Stimulated activated CD8-positive, alpha-beta memory T cell treated with anti-CD3 and anti-CD28 coated beads, Interleukin-2, amount 100 ng/mL, for 1 hour (primary cell): ENCODE measurements around the gene AKAP6.

ENCODE experiments used
- DNase-seq, 2 donors: peaks; one replicate each; pipeline ENCODE4 v3.0.0-alpha.2; 2020; ENCODE audit warnings: low read depth in 2 of 2

The AKAP6 gene

DNA sequence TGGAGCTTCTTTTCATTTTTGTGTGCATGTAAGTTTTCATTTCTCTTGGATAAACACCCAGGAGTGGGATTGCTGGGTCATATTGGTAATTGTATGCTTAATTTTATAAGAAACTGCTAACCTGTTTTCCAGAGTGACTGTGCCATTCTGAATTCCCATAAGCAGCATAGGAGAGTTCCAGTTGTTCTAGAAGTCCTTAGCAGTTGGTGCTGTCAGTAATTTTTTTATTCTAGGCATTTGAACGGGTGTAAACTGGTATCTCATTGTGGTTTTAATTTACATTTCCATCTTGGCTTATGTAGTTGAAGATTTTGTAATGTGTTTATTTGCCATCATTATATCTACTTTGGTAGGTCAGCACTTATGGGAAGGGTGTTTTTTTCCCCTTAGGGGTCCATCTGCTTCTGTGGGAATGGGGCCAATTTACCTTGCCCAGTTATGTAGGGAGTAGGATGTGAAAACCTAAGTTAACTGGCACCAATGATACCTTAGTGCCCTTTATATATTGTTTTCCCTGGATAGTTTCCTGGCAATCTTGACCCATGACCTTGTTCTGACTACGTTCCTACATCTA, 202.9 kb downstream of the AKAP6 start:
- DNase-seq: no peak

GRCh38 chr14:32534145-32534544, 205.0 kb downstream of the AKAP6 start:
- DNase-seq: no peak

DNA sequence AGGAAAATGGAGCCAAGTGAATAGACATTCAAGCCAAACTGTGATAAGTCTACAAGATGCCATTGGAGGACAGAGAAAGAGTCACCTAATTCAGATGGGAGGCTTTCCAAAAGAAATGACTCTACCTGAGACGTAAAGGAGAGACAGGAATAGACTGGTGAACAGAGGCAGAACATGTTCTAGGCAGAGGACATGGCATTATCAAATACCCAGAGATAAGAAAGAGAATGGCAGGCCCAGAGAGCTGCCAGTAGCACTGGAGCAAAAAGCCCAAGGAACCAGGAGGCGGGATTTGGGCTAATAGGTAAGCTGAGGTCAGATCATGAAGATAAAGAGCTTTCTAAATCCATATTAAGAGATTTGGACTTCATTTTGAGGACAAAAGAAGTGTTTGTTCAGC, 207.1 kb downstream of the AKAP6 start:
- no peak for DNase-seq

- no peak for DNase-seq
These were observed 208.1 kb downstream of the AKAP6 start for GRCh38 chr14:32537166-32537565.

DNA sequence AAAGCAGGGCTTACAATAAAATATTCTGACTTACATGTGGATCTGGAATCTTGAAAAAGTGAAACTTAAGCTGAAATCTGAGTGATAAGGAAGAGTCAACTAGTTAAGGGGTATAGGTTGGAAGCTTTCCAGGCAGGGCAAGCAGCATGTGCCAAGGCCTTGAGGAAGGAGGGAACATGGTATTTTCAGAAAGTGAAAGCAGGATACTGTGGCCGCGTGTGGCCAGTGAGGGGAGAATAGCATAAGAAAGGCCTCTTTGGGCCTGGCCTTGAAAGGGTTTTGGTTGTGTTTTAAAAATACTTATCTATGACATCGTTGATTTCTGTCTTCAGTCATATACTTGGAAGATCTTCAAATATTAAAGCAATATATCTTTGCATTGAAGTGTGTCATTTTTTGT, 213.4 kb downstream of the AKAP6 start:
- no peak for DNase-seq

DNA sequence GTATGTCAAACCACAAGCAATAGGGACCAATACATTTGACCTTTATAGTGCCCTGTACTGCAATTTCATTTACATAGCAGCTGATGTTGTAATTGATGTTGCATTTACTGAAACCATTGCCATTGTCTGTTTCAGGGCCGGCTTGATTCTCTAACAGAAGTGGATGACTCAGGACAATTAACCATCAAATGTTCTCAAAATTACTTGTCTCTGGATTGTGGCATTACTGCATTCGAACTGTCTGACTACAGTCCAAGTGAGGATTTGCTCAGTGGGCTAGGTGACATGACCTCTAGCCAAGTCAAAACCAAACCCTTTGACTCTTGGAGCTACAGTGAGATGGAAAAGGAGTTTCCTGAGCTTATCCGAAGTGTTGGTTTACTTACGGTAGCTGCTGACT, 216.0 kb downstream of the AKAP6 start:
- no peak for DNase-seq

- no peak for DNase-seq
These were observed 216.6 kb downstream of the AKAP6 start for GRCh38 chr14:32545506-32546210.

DNA sequence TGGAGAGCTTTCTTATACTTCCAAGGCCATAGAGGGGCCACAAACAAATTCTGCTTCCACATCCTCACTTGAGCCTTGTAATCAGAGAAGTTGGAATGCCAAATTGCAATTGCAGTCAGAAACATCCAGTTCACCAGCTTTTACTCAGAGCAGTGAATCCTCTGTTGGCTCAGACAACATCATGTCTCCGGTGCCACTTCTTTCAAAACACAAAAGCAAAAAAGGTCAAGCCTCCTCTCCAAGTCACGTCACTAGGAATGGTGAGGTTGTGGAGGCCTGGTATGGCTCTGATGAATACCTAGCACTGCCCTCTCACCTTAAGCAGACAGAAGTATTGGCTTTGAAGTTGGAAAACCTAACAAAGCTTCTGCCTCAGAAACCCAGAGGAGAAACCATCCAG, 217.1 kb downstream of the AKAP6 start:
- DNase-seq: no peak

- no peak for DNase-seq
These were observed 223.7 kb downstream of the AKAP6 start for GRCh38 chr14:32552766-32553165.

GRCh38 chr14:32559048-32559447, 229.9 kb downstream of the AKAP6 start:
- no peak for DNase-seq

DNA sequence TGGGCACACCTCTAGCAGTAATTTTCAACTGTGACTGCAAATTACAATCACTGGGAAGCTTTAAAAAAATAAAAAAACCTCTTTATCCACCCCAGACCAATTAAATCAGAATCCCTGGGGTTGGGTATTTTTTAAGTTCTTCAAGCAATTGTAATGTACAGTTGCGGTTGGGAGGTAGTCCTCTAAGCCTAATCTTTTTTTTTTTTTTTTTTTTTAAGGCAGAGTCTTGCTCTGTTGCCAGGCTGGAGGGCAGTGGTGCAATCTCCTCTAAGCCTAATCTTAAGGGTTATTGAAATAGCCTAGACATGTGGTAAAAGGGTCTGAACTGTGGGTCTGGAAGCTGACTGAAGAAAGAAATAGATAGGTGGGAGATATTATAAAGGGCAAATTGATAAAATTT, 230.5 kb downstream of the AKAP6 start:
- no peak for DNase-seq

DNA sequence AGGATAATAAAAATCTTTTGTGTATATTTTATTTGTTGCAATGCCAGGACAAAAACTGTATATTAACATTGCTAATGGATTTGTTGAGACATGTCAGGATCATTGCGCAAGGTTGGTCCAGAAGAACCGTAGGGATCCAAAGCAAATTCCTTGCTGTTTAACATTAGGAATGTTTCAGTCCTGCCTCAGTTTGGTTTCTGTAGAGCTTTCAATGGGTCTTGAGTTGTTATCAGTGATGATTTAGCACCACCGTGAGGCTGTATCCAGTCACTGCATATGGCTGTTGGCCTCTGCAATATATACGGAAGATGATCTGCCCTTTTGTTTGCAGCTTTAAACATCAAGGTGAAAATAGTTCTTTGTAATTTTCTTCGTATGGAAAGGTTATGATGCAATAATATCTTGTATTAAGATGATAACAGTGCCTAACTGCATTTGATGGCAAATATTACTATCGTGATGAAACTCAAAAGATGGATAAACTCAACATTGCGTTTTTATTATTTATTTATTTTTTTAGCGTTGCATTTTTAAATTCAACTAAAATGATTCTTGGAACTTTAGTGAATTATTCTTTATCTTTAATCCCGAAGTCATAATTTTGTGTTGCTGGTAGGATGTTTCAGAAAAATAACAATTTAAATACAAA, 231.2 kb downstream of the AKAP6 start:
- no peak for DNase-seq

DNA sequence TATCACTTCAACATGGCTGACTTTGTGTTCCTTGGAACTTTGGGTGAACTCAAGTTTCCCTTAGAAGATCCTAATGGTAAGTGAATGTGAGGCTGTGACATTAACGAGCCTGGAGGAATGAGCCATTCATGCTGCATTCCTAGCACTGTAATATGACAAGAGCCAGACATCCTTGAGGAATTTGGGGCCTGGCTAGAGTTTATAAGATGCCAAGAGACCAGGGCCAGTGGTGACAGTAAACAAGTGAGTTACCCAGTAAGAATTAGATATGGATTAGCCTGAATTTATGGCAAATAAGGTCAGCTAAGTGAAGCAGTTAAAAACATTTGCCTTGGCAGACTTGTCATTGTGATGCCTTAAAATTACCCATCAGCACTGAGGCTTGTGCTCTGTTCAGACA, 232.4 kb downstream of the AKAP6 start:
- DNase-seq: no peak

DNA sequence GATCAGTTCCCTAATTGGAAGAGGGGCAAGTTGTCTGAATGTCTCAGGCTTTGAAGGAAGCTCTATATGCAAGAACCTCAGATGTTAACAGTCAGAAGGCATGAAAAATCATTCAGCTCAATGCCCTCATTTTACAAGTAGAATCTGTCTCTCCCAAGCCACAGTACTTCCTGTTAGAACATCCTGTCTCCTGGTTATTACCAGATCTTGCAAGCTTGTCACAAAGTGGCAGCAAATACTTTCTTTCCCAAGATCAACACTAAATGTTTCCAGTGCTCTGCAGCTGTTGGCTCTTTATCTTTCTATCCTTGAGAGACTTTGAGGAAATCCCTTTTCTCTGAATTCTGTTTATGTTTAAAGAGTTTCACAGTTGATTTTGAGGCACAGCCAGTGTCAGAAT, 235.5 kb downstream of the AKAP6 start:
- DNase-seq: no peak

DNA sequence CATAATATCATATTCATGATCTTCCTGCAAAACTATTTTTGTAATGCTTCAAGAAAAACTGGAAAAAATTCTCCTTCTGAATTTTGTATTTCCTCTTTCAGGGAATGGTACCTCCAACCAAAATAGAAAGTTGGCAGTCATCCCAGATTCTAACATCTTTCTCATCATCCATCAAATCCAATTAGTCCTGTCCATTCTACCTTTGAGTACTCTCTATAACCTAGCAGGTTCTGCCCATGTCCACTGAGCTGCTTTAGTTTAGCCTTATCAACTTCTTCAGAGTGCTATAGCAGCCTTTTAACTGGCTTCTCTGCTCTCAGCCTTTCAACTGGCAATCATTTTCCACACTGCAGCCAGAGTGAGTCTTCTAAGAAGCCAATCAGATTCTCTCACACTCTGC, 236.2 kb downstream of the AKAP6 start:
- DNase-seq: no peak

DNA sequence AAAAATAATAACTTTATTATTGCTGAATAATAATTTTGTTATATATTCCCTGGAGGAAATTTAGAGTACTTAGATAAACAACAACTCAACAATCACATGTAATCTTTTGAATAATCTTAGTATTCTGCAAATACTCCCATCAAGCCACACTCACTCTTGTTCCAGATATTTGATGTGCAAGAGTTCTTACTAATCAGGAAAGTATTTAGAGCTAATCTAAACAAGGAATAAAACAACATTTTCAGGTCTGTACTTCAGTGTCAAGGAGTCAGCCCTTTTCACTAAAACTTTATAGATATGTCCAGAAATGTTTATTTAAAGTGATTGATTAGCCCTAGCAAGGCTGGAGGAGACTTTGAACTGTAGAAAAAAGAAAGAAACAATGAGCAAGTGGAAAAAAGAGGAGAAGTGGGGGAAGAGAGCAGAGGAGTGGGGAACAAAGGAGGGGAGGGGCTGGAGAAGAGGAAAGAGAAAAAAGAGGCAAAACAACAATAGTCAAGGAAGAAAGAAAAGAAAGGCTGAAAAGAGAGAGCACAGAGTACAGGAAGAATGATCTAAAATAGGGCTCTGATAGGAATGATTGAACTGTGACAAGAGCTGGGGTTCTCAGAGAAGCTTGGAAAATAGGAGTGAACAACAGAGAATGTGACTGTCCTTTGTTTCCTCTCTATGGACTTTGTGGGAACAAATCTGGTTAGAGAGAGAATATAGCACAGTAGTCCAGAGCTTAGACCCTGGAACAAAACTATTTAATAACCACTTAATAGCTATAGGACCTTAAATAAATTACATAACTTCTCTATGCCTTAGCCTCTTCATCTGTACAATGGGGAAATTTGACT, 238.7 kb downstream of the AKAP6 start:
- no peak for DNase-seq

GRCh38 chr14:32571551-32571950, 242.5 kb downstream of the AKAP6 start:
- no peak for DNase-seq

DNA sequence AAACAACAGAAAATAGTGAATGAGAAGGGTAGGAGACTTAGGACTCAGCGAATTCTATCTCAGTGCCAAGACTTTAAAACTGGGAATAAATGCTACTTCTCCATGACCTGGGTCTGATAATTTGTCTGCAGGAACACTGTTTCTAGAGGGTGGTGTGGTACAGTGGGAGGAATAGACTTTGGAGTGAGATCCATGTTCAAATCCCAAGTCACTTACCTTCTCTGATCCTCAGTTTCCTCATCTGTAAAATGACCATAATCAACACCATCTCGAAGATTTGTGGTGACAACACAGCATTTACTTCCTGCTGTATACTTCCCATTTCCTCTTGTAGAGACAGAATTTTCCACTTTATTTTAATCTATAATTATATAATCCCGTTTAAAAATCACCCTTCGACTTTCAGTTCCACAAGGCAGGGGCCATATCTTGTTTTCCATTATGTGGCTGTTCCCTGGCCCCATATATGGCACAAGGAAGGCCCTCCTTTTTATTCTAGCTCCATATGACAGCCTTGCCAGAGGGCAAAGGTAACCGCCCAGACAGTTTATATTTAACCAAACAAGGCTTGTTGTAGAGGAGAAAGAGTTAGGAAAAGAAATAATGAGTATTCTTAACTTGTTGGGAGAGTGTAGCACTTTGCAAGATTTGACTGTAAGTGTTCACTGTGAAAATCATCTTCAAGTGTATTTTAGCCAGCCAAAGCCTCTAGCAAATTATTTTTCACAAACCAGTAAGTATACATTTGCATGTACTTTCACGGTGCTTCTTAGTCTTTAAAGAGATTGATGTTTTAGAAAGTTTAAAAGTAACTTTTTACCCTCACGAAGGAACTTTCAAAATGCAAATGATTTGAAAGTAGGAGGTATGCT, 243.1 kb downstream of the AKAP6 start:
- DNase-seq: no peak

- no peak for DNase-seq
These were observed 243.7 kb downstream of the AKAP6 start for GRCh38 chr14:32572867-32573150.

- DNase-seq: no peak
These were observed 245.2 kb downstream of the AKAP6 start for GRCh38 chr14:32574269-32574668.

DNA sequence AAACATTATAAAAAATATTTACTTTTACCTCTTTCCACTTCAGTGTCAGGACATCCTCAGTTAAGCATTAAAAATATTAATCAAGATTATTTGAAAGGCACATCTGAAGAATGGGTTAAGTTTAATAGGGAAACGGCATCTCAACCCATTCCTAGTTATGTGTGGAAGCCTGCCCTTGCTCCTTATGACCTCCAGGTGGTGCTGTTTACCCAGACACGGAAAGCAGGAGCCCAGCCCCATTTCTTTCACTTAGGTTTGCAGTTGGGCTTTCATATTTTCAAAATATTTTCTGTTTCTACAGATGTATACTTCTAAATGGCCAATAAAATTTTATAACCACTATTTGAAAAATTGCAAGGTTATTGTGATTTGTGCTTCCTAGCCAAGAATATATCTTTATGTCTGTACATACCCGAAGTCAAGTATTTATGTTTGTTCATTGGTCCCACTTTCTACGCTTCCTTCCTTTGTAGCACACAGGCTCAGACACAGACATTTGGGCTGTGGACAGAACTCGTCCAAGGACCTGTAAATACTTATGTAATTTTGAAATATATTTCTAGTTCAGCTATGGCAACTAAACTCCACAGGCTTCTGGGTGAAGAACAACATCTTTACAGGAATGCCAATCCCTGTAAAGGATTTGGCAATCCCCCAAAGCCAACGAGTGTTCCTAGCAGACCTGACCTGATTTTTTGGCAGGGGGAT, 247.1 kb downstream of the AKAP6 start:
- DNase-seq: peak in 1 of 2 donors; percentile 4
